Measurements from ENCODE around the gene BIN1.

DNA sequence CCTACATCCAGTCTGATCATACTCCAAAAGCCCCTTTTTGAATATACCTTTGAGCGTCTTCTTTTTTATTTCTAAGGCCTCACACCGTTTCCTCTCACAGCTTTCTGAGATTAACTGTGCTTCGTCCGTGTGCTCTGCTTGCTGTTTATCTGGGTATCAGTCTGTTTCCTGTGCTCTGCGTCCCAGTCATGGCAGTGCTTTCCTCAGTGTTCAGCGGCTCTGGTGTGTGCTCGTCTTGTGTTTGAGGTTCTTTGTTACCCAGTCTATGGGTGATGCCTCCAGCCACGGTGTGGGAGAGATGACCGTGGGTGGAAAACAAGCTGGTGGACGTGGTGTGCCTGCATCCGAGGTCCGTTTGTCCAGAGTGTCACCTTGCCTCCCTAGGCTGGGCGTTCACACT lies 33.6 kb upstream of the BIN1 start:
- TF ChIP-seq, protein P1, sequence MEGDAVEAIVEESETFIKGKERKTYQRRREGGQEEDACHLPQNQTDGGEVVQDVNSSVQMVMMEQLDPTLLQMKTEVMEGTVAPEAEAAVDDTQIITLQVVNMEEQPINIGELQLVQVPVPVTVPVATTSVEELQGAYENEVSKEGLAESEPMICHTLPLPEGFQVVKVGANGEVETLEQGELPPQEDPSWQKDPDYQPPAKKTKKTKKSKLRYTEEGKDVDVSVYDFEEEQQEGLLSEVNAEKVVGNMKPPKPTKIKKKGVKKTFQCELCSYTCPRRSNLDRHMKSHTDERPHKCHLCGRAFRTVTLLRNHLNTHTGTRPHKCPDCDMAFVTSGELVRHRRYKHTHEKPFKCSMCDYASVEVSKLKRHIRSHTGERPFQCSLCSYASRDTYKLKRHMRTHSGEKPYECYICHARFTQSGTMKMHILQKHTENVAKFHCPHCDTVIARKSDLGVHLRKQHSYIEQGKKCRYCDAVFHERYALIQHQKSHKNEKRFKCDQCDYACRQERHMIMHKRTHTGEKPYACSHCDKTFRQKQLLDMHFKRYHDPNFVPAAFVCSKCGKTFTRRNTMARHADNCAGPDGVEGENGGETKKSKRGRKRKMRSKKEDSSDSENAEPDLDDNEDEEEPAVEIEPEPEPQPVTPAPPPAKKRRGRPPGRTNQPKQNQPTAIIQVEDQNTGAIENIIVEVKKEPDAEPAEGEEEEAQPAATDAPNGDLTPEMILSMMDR (IDR thresholded peaks at IDR 0.05): no peak
- TF ChIP-seq EP300 (IDR thresholded peaks at IDR 0.05): no peak
